ENCODE measurements around the gene CEP85.
A peak's percentile ranks its signal among the peaks of the same experiment; 100 is the strongest.

CEP85 gene

GRCh38 chr1:26233903-26234643 lies at the start of gene CEP85:
Gene CEP85, plus strand, starts transcription at chr1:26234200. Its CDS starts 5,584 bp downstream, at chr1:26239784.
- Histone ChIP-seq H3K9ac (ENCODE audit: low read length in 5 of 5) (peak within 1 kb of the TSS; percentile 86 to 98 (median 89)), H3K27me3 (ENCODE audit: control insufficient read depth in 5 of 5, insufficient read depth in 4 of 5, low read length in 5 of 5) (no peaks in the 10 kb centered on the region), H3K9me3 (ENCODE audit: control insufficient read depth in 5 of 5, low read length in 5 of 5) (no peaks in the 10 kb centered on the region), H3K4me3 (ENCODE audit: low read depth in 1 of 5, low read length in 5 of 5) (peak within 1 kb of the TSS; percentile 85 to 96 (median 95)), H3K27ac (ENCODE audit: low read depth, low read length) (peak within 1 kb of the TSS; percentile 84), H3K4me1 (ENCODE audit: control insufficient read depth in 5 of 5, insufficient read depth in 5 of 5, low read length in 5 of 5) (peaks cover 0 to 16% (median 14%) of the 10 kb centered on the region in 5 donors), H3K36me3 (ENCODE audit: control insufficient read depth in 5 of 5, insufficient read depth in 5 of 5, low read length in 5 of 5) (no peaks in the 10 kb centered on the region)

- H3K9me3 ChIP-seq (ENCODE audit: control insufficient read depth in 5 of 5, low read length in 5 of 5), result no peaks in the 10 kb centered on the region
- peaks cover 0 to 3% (median 0%) of the 10 kb centered on the region in 5 donors for H3K27me3 ChIP-seq (ENCODE audit: control insufficient read depth in 5 of 5, insufficient read depth in 4 of 5, low read length in 5 of 5)
- no peak overlapping the region for H3K9ac ChIP-seq (ENCODE audit: low read length in 5 of 5)
- no peaks in the 10 kb centered on the region for H3K36me3 ChIP-seq (ENCODE audit: control insufficient read depth in 5 of 5, insufficient read depth in 5 of 5, low read length in 5 of 5)
- no peaks in the 10 kb centered on the region for H3K4me1 ChIP-seq (ENCODE audit: control insufficient read depth in 5 of 5, insufficient read depth in 5 of 5, low read length in 5 of 5)
- H3K4me3 ChIP-seq (ENCODE audit: low read depth in 1 of 5, low read length in 5 of 5), result no peak overlapping the region
- no peak overlapping the region for H3K27ac ChIP-seq (ENCODE audit: low read depth, low read length)
Measured at GRCh38 chr1:26184883-26185282, 49.1 kb upstream of the CEP85 start.

- peaks cover 0 to 3% (median 0%) of the 10 kb centered on the region in 5 donors for H3K27me3 ChIP-seq (ENCODE audit: control insufficient read depth in 5 of 5, insufficient read depth in 4 of 5, low read length in 5 of 5)
- no peak overlapping the region for H3K9ac ChIP-seq (ENCODE audit: low read length in 5 of 5)
- no peak overlapping the region for H3K4me3 ChIP-seq (ENCODE audit: low read depth in 1 of 5, low read length in 5 of 5)
- no peaks in the 10 kb centered on the region for H3K36me3 ChIP-seq (ENCODE audit: control insufficient read depth in 5 of 5, insufficient read depth in 5 of 5, low read length in 5 of 5)
- H3K9me3 ChIP-seq (ENCODE audit: control insufficient read depth in 5 of 5, low read length in 5 of 5), result no peaks in the 10 kb centered on the region
- H3K27ac ChIP-seq (ENCODE audit: low read depth, low read length), result no peak overlapping the region
- H3K4me1 ChIP-seq (ENCODE audit: control insufficient read depth in 5 of 5, insufficient read depth in 5 of 5, low read length in 5 of 5), result no peaks in the 10 kb centered on the region
Measured at GRCh38 chr1:26187882-26188281, 46.1 kb upstream of the CEP85 start.

GRCh38 chr1:26188477-26188876 lies 45.5 kb upstream of the CEP85 start:
- no peaks in the 10 kb centered on the region for H3K9me3 ChIP-seq (ENCODE audit: control insufficient read depth in 5 of 5, low read length in 5 of 5)
- no peak overlapping the region for H3K9ac ChIP-seq (ENCODE audit: low read length in 5 of 5)
- H3K27me3 ChIP-seq (ENCODE audit: control insufficient read depth in 5 of 5, insufficient read depth in 4 of 5, low read length in 5 of 5), result peaks cover 0 to 3% (median 0%) of the 10 kb centered on the region in 5 donors
- no peak overlapping the region for H3K27ac ChIP-seq (ENCODE audit: low read depth, low read length)
- H3K4me1 ChIP-seq (ENCODE audit: control insufficient read depth in 5 of 5, insufficient read depth in 5 of 5, low read length in 5 of 5), result no peaks in the 10 kb centered on the region
- no peak overlapping the region for H3K4me3 ChIP-seq (ENCODE audit: low read depth in 1 of 5, low read length in 5 of 5)
- H3K36me3 ChIP-seq (ENCODE audit: control insufficient read depth in 5 of 5, insufficient read depth in 5 of 5, low read length in 5 of 5), result no peaks in the 10 kb centered on the region

DNA sequence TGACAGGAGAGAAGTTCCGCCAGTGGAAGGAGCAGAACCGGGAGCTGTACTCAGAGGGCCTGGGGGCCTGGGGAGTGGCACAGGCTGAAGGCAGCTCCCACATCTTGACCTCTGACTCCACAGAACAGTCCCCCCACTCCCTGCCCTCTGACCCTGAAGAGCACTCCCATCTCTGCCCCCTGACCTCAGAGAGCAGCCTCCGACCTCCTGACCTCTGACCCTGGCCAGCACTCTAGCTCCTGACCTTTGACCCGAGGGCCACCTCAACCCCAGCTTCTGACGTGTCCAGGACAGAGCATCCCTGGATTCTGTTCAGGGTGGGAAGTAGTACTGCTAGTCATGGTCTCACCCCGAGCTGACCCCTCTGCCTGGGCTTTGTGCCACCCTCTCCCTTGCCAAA lies 44.7 kb upstream of the CEP85 start:
- Histone ChIP-seq H3K27me3 (ENCODE audit: control insufficient read depth in 5 of 5, insufficient read depth in 4 of 5, low read length in 5 of 5) (peaks cover 0 to 3% (median 0%) of the 10 kb centered on the region in 5 donors), H3K9me3 (ENCODE audit: control insufficient read depth in 5 of 5, low read length in 5 of 5) (no peaks in the 10 kb centered on the region), H3K9ac (ENCODE audit: low read length in 5 of 5) (no peak overlapping the region), H3K4me1 (ENCODE audit: control insufficient read depth in 5 of 5, insufficient read depth in 5 of 5, low read length in 5 of 5) (no peaks in the 10 kb centered on the region), H3K36me3 (ENCODE audit: control insufficient read depth in 5 of 5, insufficient read depth in 5 of 5, low read length in 5 of 5) (no peaks in the 10 kb centered on the region), H3K27ac (ENCODE audit: low read depth, low read length) (no peak overlapping the region), H3K4me3 (ENCODE audit: low read depth in 1 of 5, low read length in 5 of 5) (no peak overlapping the region)

- no peak overlapping the region for H3K9ac ChIP-seq (ENCODE audit: low read length in 5 of 5)
- H3K27ac ChIP-seq (ENCODE audit: low read depth, low read length), result no peak overlapping the region
- no peaks in the 10 kb centered on the region for H3K4me1 ChIP-seq (ENCODE audit: control insufficient read depth in 5 of 5, insufficient read depth in 5 of 5, low read length in 5 of 5)
- H3K27me3 ChIP-seq (ENCODE audit: control insufficient read depth in 5 of 5, insufficient read depth in 4 of 5, low read length in 5 of 5), result peaks cover 0 to 3% (median 0%) of the 10 kb centered on the region in 5 donors
- no peaks in the 10 kb centered on the region for H3K36me3 ChIP-seq (ENCODE audit: control insufficient read depth in 5 of 5, insufficient read depth in 5 of 5, low read length in 5 of 5)
- no peaks in the 10 kb centered on the region for H3K9me3 ChIP-seq (ENCODE audit: control insufficient read depth in 5 of 5, low read length in 5 of 5)
- H3K4me3 ChIP-seq (ENCODE audit: low read depth in 1 of 5, low read length in 5 of 5), result no peak overlapping the region
Measured at GRCh38 chr1:26189751-26190275, 44.2 kb upstream of the CEP85 start.

DNA sequence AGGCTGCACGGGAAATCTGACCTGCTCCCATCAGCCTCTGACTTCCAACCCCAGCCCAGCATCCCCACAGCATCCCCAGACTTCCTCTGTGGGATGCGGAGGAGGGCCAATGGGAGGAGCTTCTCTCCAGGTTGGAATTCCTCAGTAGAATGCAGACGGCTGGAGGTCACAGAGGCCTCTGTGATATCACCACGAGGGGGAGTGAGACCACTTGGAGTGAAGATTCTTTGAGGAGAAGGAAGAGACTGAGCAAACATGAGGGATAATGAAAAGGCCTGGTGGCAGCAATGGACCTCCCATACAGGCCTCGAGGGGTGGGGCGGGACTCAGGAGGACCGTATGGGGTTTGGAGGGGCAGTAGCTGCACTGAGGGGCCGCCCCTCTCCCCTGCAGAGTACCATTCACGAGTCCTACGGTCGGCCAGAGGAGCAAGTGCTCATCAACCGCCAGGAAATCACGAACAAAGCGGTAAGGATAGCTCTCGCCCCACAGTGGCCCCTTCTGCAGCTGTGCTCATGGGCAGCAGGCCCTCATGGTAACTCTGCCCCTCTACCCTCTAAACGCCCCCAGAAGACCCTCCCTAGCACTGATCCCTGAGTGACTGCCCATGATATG lies 43.5 kb upstream of the CEP85 start, which contains the start of gene CATSPER4:
TSS of gene CATSPER4 (plus strand) at position 230 of the 615 bp plus-strand sequence. CDS start at position 256, 26 bp downstream.
- no peak within 1 kb of the TSS for H3K9ac ChIP-seq (ENCODE audit: low read length in 5 of 5)
- H3K4me3 ChIP-seq (ENCODE audit: low read depth in 1 of 5, low read length in 5 of 5), result no peak within 1 kb of the TSS
- H3K27me3 ChIP-seq (ENCODE audit: control insufficient read depth in 5 of 5, insufficient read depth in 4 of 5, low read length in 5 of 5), result peaks cover 0 to 3% (median 0%) of the 10 kb centered on the region in 5 donors
- H3K4me1 ChIP-seq (ENCODE audit: control insufficient read depth in 5 of 5, insufficient read depth in 5 of 5, low read length in 5 of 5), result no peaks in the 10 kb centered on the region
- no peaks in the 10 kb centered on the region for H3K36me3 ChIP-seq (ENCODE audit: control insufficient read depth in 5 of 5, insufficient read depth in 5 of 5, low read length in 5 of 5)
- no peak within 1 kb of the TSS for H3K27ac ChIP-seq (ENCODE audit: low read depth, low read length)
- H3K9me3 ChIP-seq (ENCODE audit: control insufficient read depth in 5 of 5, low read length in 5 of 5), result no peaks in the 10 kb centered on the region

GRCh38 chr1:26191739-26192138 lies 42.3 kb upstream of the CEP85 start:
- H3K9ac ChIP-seq (ENCODE audit: low read length in 5 of 5), result no peak overlapping the region
- no peak overlapping the region for H3K4me3 ChIP-seq (ENCODE audit: low read depth in 1 of 5, low read length in 5 of 5)
- no peaks in the 10 kb centered on the region for H3K4me1 ChIP-seq (ENCODE audit: control insufficient read depth in 5 of 5, insufficient read depth in 5 of 5, low read length in 5 of 5)
- no peak overlapping the region for H3K27ac ChIP-seq (ENCODE audit: low read depth, low read length)
- H3K9me3 ChIP-seq (ENCODE audit: control insufficient read depth in 5 of 5, low read length in 5 of 5), result no peaks in the 10 kb centered on the region
- peaks cover 0 to 3% (median 0%) of the 10 kb centered on the region in 5 donors for H3K27me3 ChIP-seq (ENCODE audit: control insufficient read depth in 5 of 5, insufficient read depth in 4 of 5, low read length in 5 of 5)
- H3K36me3 ChIP-seq (ENCODE audit: control insufficient read depth in 5 of 5, insufficient read depth in 5 of 5, low read length in 5 of 5), result no peaks in the 10 kb centered on the region

DNA sequence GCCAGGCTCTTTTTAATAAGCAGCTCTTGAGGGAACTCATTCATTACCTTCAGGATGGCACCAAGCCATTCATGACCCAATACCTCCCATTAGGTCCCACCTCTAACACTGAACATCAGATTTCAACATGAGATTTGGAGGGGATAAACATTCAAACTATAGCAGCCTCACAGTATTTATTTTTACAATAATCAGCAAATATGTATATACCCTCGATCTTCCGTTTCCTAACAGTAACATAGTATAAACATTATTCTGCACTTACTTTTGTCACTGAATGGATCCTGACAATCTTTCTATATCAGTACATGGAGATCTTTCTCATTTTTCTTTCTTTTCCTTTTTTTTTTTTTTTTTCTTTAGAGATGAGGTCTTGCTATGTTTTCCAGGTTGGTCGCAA lies 38.2 kb upstream of the CEP85 start:
- Histone ChIP-seq H3K27me3 (ENCODE audit: control insufficient read depth in 5 of 5, insufficient read depth in 4 of 5, low read length in 5 of 5) (peaks cover under 1 to 4% (median 3%) of the 10 kb centered on the region in 5 donors), H3K4me3 (ENCODE audit: low read depth in 1 of 5, low read length in 5 of 5) (no peak overlapping the region), H3K4me1 (ENCODE audit: control insufficient read depth in 5 of 5, insufficient read depth in 5 of 5, low read length in 5 of 5) (peaks cover 0 to under 1% (median 0%) of the 10 kb centered on the region in 5 donors), H3K36me3 (ENCODE audit: control insufficient read depth in 5 of 5, insufficient read depth in 5 of 5, low read length in 5 of 5) (no peaks in the 10 kb centered on the region), H3K9ac (ENCODE audit: low read length in 5 of 5) (no peak overlapping the region), H3K27ac (ENCODE audit: low read depth, low read length) (no peak overlapping the region), H3K9me3 (ENCODE audit: control insufficient read depth in 5 of 5, low read length in 5 of 5) (no peaks in the 10 kb centered on the region)

DNA sequence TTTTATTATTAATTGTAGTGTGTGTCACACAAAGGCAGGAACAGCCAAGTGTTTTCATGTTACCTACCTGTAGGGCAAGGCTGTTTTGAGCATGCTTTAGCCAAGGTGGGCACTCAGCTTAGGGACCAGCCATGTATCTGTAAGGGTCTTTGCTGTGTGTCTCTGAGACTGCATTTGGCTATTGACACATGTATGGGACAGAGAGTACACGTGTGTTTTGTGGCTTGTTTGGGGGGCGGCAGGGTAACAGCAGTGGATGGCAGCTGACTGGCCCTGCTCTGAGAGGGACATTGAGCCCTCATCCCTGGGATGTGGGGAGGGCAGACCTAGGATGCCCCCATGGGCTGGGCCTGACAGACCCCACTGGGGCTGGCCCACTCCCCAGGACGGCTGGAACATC lies 36.7 kb upstream of the CEP85 start:
- Histone ChIP-seq H3K9me3 (ENCODE audit: control insufficient read depth in 5 of 5, low read length in 5 of 5) (no peaks in the 10 kb centered on the region), H3K4me3 (ENCODE audit: low read depth in 1 of 5, low read length in 5 of 5) (no peak overlapping the region), H3K27ac (ENCODE audit: low read depth, low read length) (no peak overlapping the region), H3K9ac (ENCODE audit: low read length in 5 of 5) (no peak overlapping the region), H3K4me1 (ENCODE audit: control insufficient read depth in 5 of 5, insufficient read depth in 5 of 5, low read length in 5 of 5) (peaks cover 0 to 7% (median 6%) of the 10 kb centered on the region in 5 donors), H3K36me3 (ENCODE audit: control insufficient read depth in 5 of 5, insufficient read depth in 5 of 5, low read length in 5 of 5) (no peaks in the 10 kb centered on the region), H3K27me3 (ENCODE audit: control insufficient read depth in 5 of 5, insufficient read depth in 4 of 5, low read length in 5 of 5) (peaks cover 3 to 10% (median 8%) of the 10 kb centered on the region in 5 donors)

All from subcutaneous abdominal adipose tissue (tissue), 5 donors.